H9 (cell line): ENCODE measurements around the gene MYOD1. TPM values are rescaled to one million over a fixed set of nuclear protein-coding genes. Genes with fewer than 3 reads are reported as not detected.

Experiments used
- DNase-seq: peaks from one replicate; pipeline ENCODE4 v3.0.0-alpha.2; 2017
- H2AFZ ChIP-seq: one replicate; pipeline ENCODE4 v1.6.1; 2013; ENCODE audit warnings: mild to moderate bottlenecking, low read length, control low read depth, moderate library complexity
- H2AK5ac ChIP-seq: 2 replicates; pipeline ENCODE4 v1.6.1; 2013; ENCODE audit warnings: low read length, control low read depth, mixed read lengths; ENCODE audit not compliant: insufficient read length
- H2BK120ac ChIP-seq: one replicate; pipeline ENCODE4 v1.6.1; 2013; ENCODE audit warnings: low read depth, mild to moderate bottlenecking, low read length, control low read depth, inconsistent platforms; ENCODE audit not compliant: poor library complexity, severe bottlenecking
- H2BK12ac ChIP-seq: 2 replicates; pipeline ENCODE4 v1.6.1; 2013; ENCODE audit warnings: low read length, control low read depth, mixed read lengths, low read depth; ENCODE audit not compliant: insufficient read length
- H2BK15ac ChIP-seq: 2 replicates; pipeline ENCODE4 v1.6.1; 2013; ENCODE audit warnings: low read depth, low read length, control low read depth
- H2BK20ac ChIP-seq: one replicate; pipeline ENCODE4 v1.6.1; 2013; ENCODE audit warnings: low read depth, mild to moderate bottlenecking, low read length, control low read depth, inconsistent platforms; ENCODE audit not compliant: poor library complexity, severe bottlenecking
- H2BK5ac ChIP-seq: 2 replicates; pipeline ENCODE4 v1.6.1; 2013; ENCODE audit warnings: low read length, control low read depth, mixed read lengths; ENCODE audit not compliant: insufficient read length
- H3K14ac ChIP-seq: 2 replicates; pipeline ENCODE4 v1.6.1; 2013; ENCODE audit warnings: low read length, control low read depth; ENCODE audit not compliant: insufficient read depth
- H3K18ac ChIP-seq: 2 replicates; pipeline ENCODE4 v1.6.1; 2013; ENCODE audit warnings: low read depth, mild to moderate bottlenecking, mixed read lengths, low read length, control low read depth; ENCODE audit not compliant: insufficient read length
- H3K23ac ChIP-seq: 2 replicates; pipeline ENCODE4 v1.6.1; 2013; ENCODE audit warnings: low read length, control low read depth, mixed read lengths, low read depth; ENCODE audit not compliant: insufficient read length
- H3K23me2 ChIP-seq: 2 replicates; pipeline ENCODE4 v1.6.1; 2013; ENCODE audit warnings: low read depth, mild to moderate bottlenecking, mixed read lengths, low read length, control low read depth; ENCODE audit not compliant: insufficient read length, poor library complexity, severe bottlenecking
- H3K27ac ChIP-seq: 2 replicates; pipeline ENCODE4 v1.5.1; 2013; ENCODE audit warnings: low read length, control low read depth, mixed read lengths, low read depth; ENCODE audit not compliant: insufficient read length
- H3K27me3 ChIP-seq: 2 replicates; pipeline ENCODE4 v1.6.1; 2013; ENCODE audit warnings: low read length, control low read depth, inconsistent platforms; ENCODE audit not compliant: insufficient read depth
- H3K4ac ChIP-seq: 2 replicates; pipeline ENCODE4 v1.6.1; 2013; ENCODE audit warnings: low read depth, mild to moderate bottlenecking, control low read depth, inconsistent platforms, low read length, moderate library complexity
- H3K4me1 ChIP-seq: 2 replicates; pipeline ENCODE4 v1.6.1; 2013; ENCODE audit warnings: low read length, control low read depth, inconsistent platforms; ENCODE audit not compliant: insufficient read depth
- H3K4me2 ChIP-seq: 2 replicates; pipeline ENCODE4 v1.6.1; 2013; ENCODE audit warnings: low read length, control low read depth, mixed read lengths; ENCODE audit not compliant: insufficient read length, insufficient read depth
- H3K56ac ChIP-seq: 2 replicates; pipeline ENCODE4 v1.6.1; 2013; ENCODE audit warnings: low read depth, mild to moderate bottlenecking, mixed read lengths, low read length, control low read depth; ENCODE audit not compliant: insufficient read length
- H3K79me1 ChIP-seq: 2 replicates; pipeline ENCODE4 v1.6.1; 2013; ENCODE audit warnings: low read depth, mild to moderate bottlenecking, moderate library complexity, low read length, control low read depth, inconsistent platforms; ENCODE audit not compliant: insufficient read depth, poor library complexity, severe bottlenecking
- H3K79me2 ChIP-seq: 2 replicates; pipeline ENCODE4 v1.6.1; 2013; ENCODE audit warnings: low read length, control low read depth, inconsistent platforms; ENCODE audit not compliant: insufficient read depth
- H3K9ac ChIP-seq: 2 replicates; pipeline ENCODE4 v1.6.1; 2013; ENCODE audit warnings: low read length, control low read depth, mixed read lengths; ENCODE audit not compliant: insufficient read length; ENCODE audit errors: extremely low read depth
- H3K9me3 ChIP-seq: one replicate; pipeline ENCODE4 v1.6.1; 2013; ENCODE audit warnings: low read depth, low read length, inconsistent platforms; ENCODE audit not compliant: control insufficient read depth
- H3T11ph ChIP-seq: one replicate; pipeline ENCODE4 v1.6.1; 2013; ENCODE audit warnings: mild to moderate bottlenecking, low read length, control low read depth, inconsistent platforms
- H4K20me1 ChIP-seq: one replicate; pipeline ENCODE4 v1.6.1; 2013; ENCODE audit not compliant: control insufficient read depth, insufficient read length, insufficient read depth
- H4K5ac ChIP-seq: 2 replicates; pipeline ENCODE4 v1.6.1; 2013; ENCODE audit warnings: low read depth, mild to moderate bottlenecking, mixed read lengths, low read length, control low read depth; ENCODE audit not compliant: insufficient read length
- H4K8ac ChIP-seq: replicated peaks from 2 replicates; pipeline ENCODE4 v1.6.1; 2013; ENCODE audit warnings: low read length, control low read depth, mixed read lengths, low read depth; ENCODE audit not compliant: insufficient read length
- H4K91ac ChIP-seq: 2 replicates; pipeline ENCODE4 v1.6.1; 2013; ENCODE audit warnings: low read depth, mild to moderate bottlenecking, moderate library complexity, mixed read lengths, low read length, control low read depth; ENCODE audit not compliant: insufficient read length
- H3K27ac Mint-ChIP-seq, 3 experiments: 2 replicates in 2 of 3; 3 replicates in 1 of 3; pipeline ENCODE4 v1.8.0; 2020 to 2021; ENCODE audit warnings: mixed read lengths in 3 of 3, mild to moderate bottlenecking in 1 of 3, moderate library complexity in 1 of 3
- H3K27me3 Mint-ChIP-seq: 2 replicates; pipeline ENCODE4 v1.8.0; 2021; ENCODE audit warnings: low read depth, mild to moderate bottlenecking, moderate library complexity, mixed read lengths
- H3K36me3 Mint-ChIP-seq, 3 experiments: 2 replicates in 2 of 3; 3 replicates in 1 of 3; pipeline ENCODE4 v1.8.0; 2020 to 2021; ENCODE audit warnings: low read depth in 3 of 3, mixed read lengths in 3 of 3; ENCODE audit not compliant: insufficient read depth in 1 of 3
- H3K4me1 Mint-ChIP-seq, 2 experiments: 2 replicates each; pipeline ENCODE4 v1.8.0; 2020; ENCODE audit warnings: mixed read lengths in 2 of 2
- H3K4me3 Mint-ChIP-seq, 2 experiments: 2 replicates in 1 of 2; 3 replicates in 1 of 2; pipeline ENCODE4 v1.8.0; 2020 to 2021; ENCODE audit warnings: mild to moderate bottlenecking in 2 of 2, mixed read lengths in 2 of 2, moderate library complexity in 1 of 2
- H3K9me3 Mint-ChIP-seq, 2 experiments: 2 replicates in 1 of 2; 3 replicates in 1 of 2; pipeline ENCODE4 v1.8.0; 2020; ENCODE audit warnings: mild to moderate bottlenecking in 2 of 2, mixed read lengths in 2 of 2, moderate library complexity in 1 of 2
- CTCF ChIP-seq: fragments of 200-600 bp; sonication (generic); conservative IDR thresholded peaks from 3 replicates; pipeline ENCODE4 v1.8.0; 2021; ENCODE audit warnings: antibody characterized with exemption, mild to moderate bottlenecking
- WGBS: extraction: QIAGEN DNeasy Blood & Tissue Kit; methylation state at CpG from one replicate; pipeline ENCODE4 v1.1.7; 2013; ENCODE audit warnings: missing lambda C conversion rate, low lambda C conversion rate, mixed read lengths; ENCODE audit not compliant: insufficient read length; ENCODE audit errors: extremely low coverage; 5-methylcytosine and 5-hydroxymethylcytosine counted together
- total RNA-seq: library from RNA; stranded (reverse); gene quantifications from 2 replicates; pipeline ENCODE4 v1.2.1, GENCODE V29; 2021

MYOD1 gene
- total RNA-seq, 1 experiment from 2014 or later = not detected

GRCh38 chr11:17724020-17724908 is 4.9 kb downstream of the MYOD1 start:
- no peak overlapping the region for H3K4me2 ChIP-seq
- H2BK5ac ChIP-seq = no peak overlapping the region
- no peak overlapping the region for H4K91ac ChIP-seq
- Mint-ChIP-seq H3K27me3 (peaks cover 33% of the 10 kb centered on the region), H3K4me1 (peaks cover 9 to 19% of the 10 kb centered on the region in 2 experiments), H3K9me3 (no peaks in the 10 kb centered on the region), H3K36me3 (no peaks in the 10 kb centered on the region), H3K27ac (no peak overlapping the region), H3K4me3 (no peak overlapping the region)
- no peaks in the 10 kb centered on the region for H3K79me2 ChIP-seq
- H3K79me1 ChIP-seq = no peaks in the 10 kb centered on the region
- no peak overlapping the region for H2BK120ac ChIP-seq
- no peak for DNase-seq
- H3K9ac ChIP-seq = no peak overlapping the region
- no peak overlapping the region for H3T11ph ChIP-seq
- no peak overlapping the region for H3K4ac ChIP-seq
- no peaks in the 10 kb centered on the region for H3K9me3 ChIP-seq
- no peak overlapping the region for H4K5ac ChIP-seq
- peaks cover 11% of the 10 kb centered on the region for H3K23me2 ChIP-seq
- no peak overlapping the region for H3K14ac ChIP-seq
- no peak overlapping the region for H2BK20ac ChIP-seq
- no peak overlapping the region for H2AK5ac ChIP-seq
- H4K20me1 ChIP-seq = no peaks in the 10 kb centered on the region
- H3K27ac ChIP-seq = no peak overlapping the region
- peaks cover 43% of the 10 kb centered on the region for H3K27me3 ChIP-seq
- no peak for TF ChIP-seq CTCF
- H2AFZ ChIP-seq = no peak overlapping the region
- H2BK12ac ChIP-seq = no peak overlapping the region
- H3K4me1 ChIP-seq = no peaks in the 10 kb centered on the region
- no peak overlapping the region for H2BK15ac ChIP-seq
- no CpG with 5 or more reads among the region's 10 CpGs for WGBS
- H4K8ac ChIP-seq = no peak overlapping the region
- H3K23ac ChIP-seq = no peak overlapping the region
- H3K18ac ChIP-seq = no peak overlapping the region
- no peak overlapping the region for H3K56ac ChIP-seq
